ENCODE measurements around the gene SKIDA1. TPM values are rescaled to one million over a fixed set of nuclear protein-coding genes. Genes with fewer than 3 reads are reported as not detected.

The SKIDA1 gene
- total RNA-seq, 1 experiment from 2014 or later = 0.34 TPM

DNA sequence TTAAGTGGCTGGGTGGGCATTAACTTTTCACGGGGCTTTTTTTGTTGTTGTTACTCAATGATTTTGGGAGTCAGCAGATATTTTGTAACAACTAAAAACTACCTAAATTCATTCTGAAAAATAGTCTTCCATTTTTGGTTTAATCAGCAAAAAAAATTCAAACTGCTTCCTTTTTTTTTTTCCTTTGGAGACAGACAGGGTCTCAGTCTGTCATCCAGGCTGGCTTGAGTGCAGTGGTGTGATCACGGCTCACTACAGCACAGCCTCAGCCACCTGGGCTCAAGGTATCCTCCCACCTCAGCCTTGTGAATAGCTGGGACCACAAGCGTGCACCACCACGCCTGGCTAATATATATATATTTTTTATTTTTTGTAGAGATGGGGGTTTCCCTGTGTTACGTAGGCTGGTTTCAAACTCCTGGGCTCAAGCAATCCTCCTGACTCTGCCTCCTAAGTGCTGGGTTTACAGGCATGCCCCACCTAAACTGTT lies 36.5 kb downstream of the SKIDA1 start:
- ChIA-PET RAD21 (ENCODE audit: low non-redundant PET in 1 of 2, low total read pairs in 2 of 2, uncharacterized antibody in 2 of 2, unreplicated experiment in 2 of 2) (no interaction called here), CTCF (no interaction called here), POLR2A (no interaction called here)
- no TSS peak for BruUV-seq (replicated peaks)
- no peaks in the 10 kb centered on the region for H4K20me1 ChIP-seq (ENCODE audit: insufficient read depth)
- no peaks in the 10 kb centered on the region for H3K79me2 ChIP-seq (ENCODE audit: insufficient read depth, low read length)
- no peak overlapping the region for H2AFZ ChIP-seq (ENCODE audit: low read depth, low read length, poor library complexity, severe bottlenecking)
- no peaks in the 10 kb centered on the region for H3K4me1 ChIP-seq (ENCODE audit: control insufficient read depth in 1 of 2, insufficient read depth in 2 of 2, low read length in 2 of 2)
- no peak overlapping the region for H3K4me3 ChIP-seq (replicated peaks in 1 of 2; ENCODE audit: low read depth in 1 of 2, low read length in 2 of 2)
- ATAC-seq = no peak
- no peaks in the 10 kb centered on the region for H3K27me3 ChIP-seq (ENCODE audit: insufficient read depth, low read length)
- H3K9ac ChIP-seq (ENCODE audit: low read length) = no peak overlapping the region
- no peaks in the 10 kb centered on the region for H3K36me3 ChIP-seq (ENCODE audit: control insufficient read depth in 1 of 2, insufficient read depth in 2 of 2, low read length in 2 of 2)
- DNase-seq (ENCODE audit: low read depth, low spot score) = no peak
- H3K27ac ChIP-seq (ENCODE audit: low read depth, low read length) = no peak overlapping the region
- intact Hi-C loops (cut with micrococcal nuclease) = no loop called here
- no peak overlapping the region for H3K4me2 ChIP-seq (ENCODE audit: low read length)
- H3K9me2 ChIP-seq (ENCODE audit: insufficient read depth) = no peaks in the 10 kb centered on the region
- TF ChIP-seq, protein P1, sequence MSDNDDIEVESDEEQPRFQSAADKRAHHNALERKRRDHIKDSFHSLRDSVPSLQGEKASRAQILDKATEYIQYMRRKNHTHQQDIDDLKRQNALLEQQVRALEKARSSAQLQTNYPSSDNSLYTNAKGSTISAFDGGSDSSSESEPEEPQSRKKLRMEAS (IDR thresholded peaks at IDR 0.05) = no peak
- TF ChIP-seq SIN3A (IDR thresholded peaks at IDR 0.05; ENCODE audit: low read depth) = no peak
- no peak for TF ChIP-seq CEBPB (IDR thresholded peaks at IDR 0.05; ENCODE audit: low read depth)
- no peak for TF ChIP-seq SP1 (IDR thresholded peaks at IDR 0.05; ENCODE audit: low read depth)
- TF ChIP-seq JUND (IDR thresholded peaks at IDR 0.05) = no peak
- TF ChIP-seq EGR1 (IDR thresholded peaks at IDR 0.05; ENCODE audit: low read depth) = no peak
- TF ChIP-seq ZNF274 (IDR thresholded peaks at IDR 0.05; ENCODE audit: low read depth, low read length) = no peak
- no peak for TF ChIP-seq ZFX (IDR thresholded peaks at IDR 0.05)
- TF ChIP-seq EZH2 (IDR thresholded peaks at IDR 0.05) = no peak
- no peaks in the 10 kb centered on the region for H3K9me3 ChIP-seq (ENCODE audit: control insufficient read depth in 1 of 2, insufficient read depth in 1 of 2, low read depth in 1 of 2, low read length in 2 of 2)

DNA sequence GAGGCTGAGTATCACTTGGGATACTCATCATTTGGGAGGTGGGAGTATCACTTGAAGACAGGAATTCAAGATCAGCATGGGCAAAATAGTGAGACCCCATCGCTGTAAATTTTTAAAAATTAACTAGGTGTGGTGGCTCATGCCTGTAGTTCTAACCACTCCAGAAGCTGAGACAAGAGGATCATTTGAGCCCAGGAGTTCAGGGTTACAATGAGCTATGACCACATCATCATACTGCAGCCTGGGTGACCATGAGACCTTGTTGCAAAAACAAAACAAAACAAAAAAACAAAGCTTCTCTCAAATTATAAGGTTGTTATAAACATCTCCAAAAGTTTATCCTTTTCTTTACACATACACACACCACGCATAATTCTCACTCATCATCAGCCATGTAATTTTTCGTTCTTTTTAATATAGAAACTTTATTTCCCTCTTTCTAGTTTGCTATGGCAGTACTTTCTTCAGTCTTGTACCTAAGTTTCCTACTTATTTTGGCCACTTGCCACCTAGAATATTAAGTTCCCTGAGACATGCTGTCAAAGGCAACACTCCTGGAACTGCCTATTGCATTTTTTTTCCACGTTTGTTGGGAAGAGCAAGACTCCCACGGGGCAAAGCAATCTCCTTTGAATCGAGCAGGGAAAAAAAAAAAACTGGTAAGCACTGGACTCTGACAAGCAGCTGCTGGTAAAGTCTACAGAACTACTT lies 37.1 kb downstream of the SKIDA1 start:
- no peaks in the 10 kb centered on the region for H3K9me2 ChIP-seq (ENCODE audit: insufficient read depth)
- no peaks in the 10 kb centered on the region for H3K9me3 ChIP-seq (ENCODE audit: control insufficient read depth in 1 of 2, insufficient read depth in 1 of 2, low read depth in 1 of 2, low read length in 2 of 2)
- H3K36me3 ChIP-seq (ENCODE audit: control insufficient read depth in 1 of 2, insufficient read depth in 2 of 2, low read length in 2 of 2) = no peaks in the 10 kb centered on the region
- no peaks in the 10 kb centered on the region for H4K20me1 ChIP-seq (ENCODE audit: insufficient read depth)
- no peak overlapping the region for H2AFZ ChIP-seq (ENCODE audit: low read depth, low read length, poor library complexity, severe bottlenecking)
- intact Hi-C loops (cut with micrococcal nuclease) = no loop called here
- no peak overlapping the region for H3K4me3 ChIP-seq (replicated peaks in 1 of 2; ENCODE audit: low read depth in 1 of 2, low read length in 2 of 2)
- no peak overlapping the region for H3K27ac ChIP-seq (ENCODE audit: low read depth, low read length)
- DNase-seq (ENCODE audit: low read depth, low spot score) = no peak
- no peaks in the 10 kb centered on the region for H3K4me1 ChIP-seq (ENCODE audit: control insufficient read depth in 1 of 2, insufficient read depth in 2 of 2, low read length in 2 of 2)
- H3K9ac ChIP-seq (ENCODE audit: low read length) = no peak overlapping the region
- BruUV-seq (replicated peaks) = no TSS peak
- ChIA-PET RAD21 (ENCODE audit: low non-redundant PET in 1 of 2, low total read pairs in 2 of 2, uncharacterized antibody in 2 of 2, unreplicated experiment in 2 of 2) (interaction anchor here in 1 of 2 experiments (1.3 kb wide), 1 partner anchor 209 kb away, joined by 3 read pairs; no protein-coding TSS in a partner anchor), POLR2A (no interaction called here), CTCF (no interaction called here)
- ATAC-seq = no peak
- TF ChIP-seq, protein P1 (IDR thresholded peaks at IDR 0.05) = no peak
- TF ChIP-seq CBX3 (IDR thresholded peaks at IDR 0.05; ENCODE audit: low read depth) (no peak), SIN3A (IDR thresholded peaks at IDR 0.05; ENCODE audit: low read depth) (no peak), JUND (IDR thresholded peaks at IDR 0.05) (no peak), EZH2 (IDR thresholded peaks at IDR 0.05) (no peak), ZNF274 (IDR thresholded peaks at IDR 0.05; ENCODE audit: low read depth, low read length) (no peak), SP1 (IDR thresholded peaks at IDR 0.05; ENCODE audit: low read depth) (no peak), TCF7L2 (IDR thresholded peaks at IDR 0.05; ENCODE audit: borderline replicate concordance, extremely low read depth, insufficient read depth, insufficient read length) (no peak), ATF3 (IDR thresholded peaks at IDR 0.05) (no peak), FOSL1 (IDR thresholded peaks at IDR 0.05; ENCODE audit: low read depth) (no peak), POLR2A (IDR thresholded peaks at IDR 0.05; ENCODE audit: borderline replicate concordance, extremely low read depth, insufficient read depth, insufficient read length) (no peak), SRF (IDR thresholded peaks at IDR 0.05; ENCODE audit: low read depth) (no peak), POLR2AphosphoS5 (IDR thresholded peaks at IDR 0.05; ENCODE audit: low read depth, low read length) (no peak), ELF1 (IDR thresholded peaks at IDR 0.05; ENCODE audit: borderline replicate concordance, low read depth) (no peak), CEBPB (IDR thresholded peaks at IDR 0.05; ENCODE audit: low read depth) (no peak)
- TF ChIP-seq, protein P2, sequence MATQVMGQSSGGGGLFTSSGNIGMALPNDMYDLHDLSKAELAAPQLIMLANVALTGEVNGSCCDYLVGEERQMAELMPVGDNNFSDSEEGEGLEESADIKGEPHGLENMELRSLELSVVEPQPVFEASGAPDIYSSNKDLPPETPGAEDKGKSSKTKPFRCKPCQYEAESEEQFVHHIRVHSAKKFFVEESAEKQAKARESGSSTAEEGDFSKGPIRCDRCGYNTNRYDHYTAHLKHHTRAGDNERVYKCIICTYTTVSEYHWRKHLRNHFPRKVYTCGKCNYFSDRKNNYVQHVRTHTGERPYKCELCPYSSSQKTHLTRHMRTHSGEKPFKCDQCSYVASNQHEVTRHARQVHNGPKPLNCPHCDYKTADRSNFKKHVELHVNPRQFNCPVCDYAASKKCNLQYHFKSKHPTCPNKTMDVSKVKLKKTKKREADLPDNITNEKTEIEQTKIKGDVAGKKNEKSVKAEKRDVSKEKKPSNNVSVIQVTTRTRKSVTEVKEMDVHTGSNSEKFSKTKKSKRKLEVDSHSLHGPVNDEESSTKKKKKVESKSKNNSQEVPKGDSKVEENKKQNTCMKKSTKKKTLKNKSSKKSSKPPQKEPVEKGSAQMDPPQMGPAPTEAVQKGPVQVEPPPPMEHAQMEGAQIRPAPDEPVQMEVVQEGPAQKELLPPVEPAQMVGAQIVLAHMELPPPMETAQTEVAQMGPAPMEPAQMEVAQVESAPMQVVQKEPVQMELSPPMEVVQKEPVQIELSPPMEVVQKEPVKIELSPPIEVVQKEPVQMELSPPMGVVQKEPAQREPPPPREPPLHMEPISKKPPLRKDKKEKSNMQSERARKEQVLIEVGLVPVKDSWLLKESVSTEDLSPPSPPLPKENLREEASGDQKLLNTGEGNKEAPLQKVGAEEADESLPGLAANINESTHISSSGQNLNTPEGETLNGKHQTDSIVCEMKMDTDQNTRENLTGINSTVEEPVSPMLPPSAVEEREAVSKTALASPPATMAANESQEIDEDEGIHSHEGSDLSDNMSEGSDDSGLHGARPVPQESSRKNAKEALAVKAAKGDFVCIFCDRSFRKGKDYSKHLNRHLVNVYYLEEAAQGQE (IDR thresholded peaks at IDR 0.05; ENCODE audit: low read depth) = no peak
- no peaks in the 10 kb centered on the region for H3K79me2 ChIP-seq (ENCODE audit: insufficient read depth, low read length)
- H3K27me3 ChIP-seq (ENCODE audit: insufficient read depth, low read length) = no peaks in the 10 kb centered on the region
- H3K4me2 ChIP-seq (ENCODE audit: low read length) = no peak overlapping the region
